Stimulated activated naive B cell treated with anti-CD40 and anti-IgM and Interleukin-4, amounts not matched to agents 10 μg/mL and 1 μg/mL and 100 μg/mL, for 72 hours (primary cell): ENCODE results near the gene REC8.

Experiments
- ATAC-seq, 2 donors: fragments of 150-1000 bp; cut with Tn5 transposase; replicated peaks; 2 replicates each; pipeline ENCODE4 v1.10.0; 2021; ENCODE audit warnings: moderate library complexity in 1 of 2
- DNase-seq: peaks from one replicate; pipeline ENCODE4 v3.0.0; 2021
- H3K27ac Mint-ChIP-seq: one replicate; pipeline ENCODE4 v1.8.0; 2022; ENCODE audit warnings: mild to moderate bottlenecking, mixed read lengths
- H3K27me3 Mint-ChIP-seq, 2 donors: one replicate each; pipeline ENCODE4 v1.8.0; 2022; ENCODE audit warnings: mixed read lengths in 2 of 2
- H3K36me3 Mint-ChIP-seq, 2 donors: one replicate each; pipeline ENCODE4 v1.8.0; 2022; ENCODE audit warnings: mixed read lengths in 2 of 2, mild to moderate bottlenecking in 1 of 2
- H3K4me1 Mint-ChIP-seq, 2 donors: one replicate each; pipeline ENCODE4 v1.8.0; 2022; ENCODE audit warnings: mixed read lengths in 2 of 2, mild to moderate bottlenecking in 1 of 2
- H3K4me3 Mint-ChIP-seq, 2 donors: one replicate each; pipeline ENCODE4 v1.8.0; 2022; ENCODE audit warnings: mild to moderate bottlenecking in 2 of 2, mixed read lengths in 2 of 2, moderate library complexity in 1 of 2
- H3K9me3 Mint-ChIP-seq, 2 donors: one replicate each; pipeline ENCODE4 v1.8.0; 2022; ENCODE audit warnings: mixed read lengths in 2 of 2, mild to moderate bottlenecking in 1 of 2

REC8 gene

GRCh38 chr14:24145690-24146452, 26.0 kb upstream of the REC8 start:
- no peaks in the 10 kb centered on the region for H3K9me3 Mint-ChIP-seq
- no peaks in the 10 kb centered on the region for H3K27me3 Mint-ChIP-seq
- peak overlapping the region; percentile 97 for H3K27ac Mint-ChIP-seq
- H3K4me3 Mint-ChIP-seq, result peak overlapping the region; percentile 96 to 97
- DNase-seq (no peak), ATAC-seq (no peak)
- peaks cover 49 to 56% of the 10 kb centered on the region in 2 donors for H3K36me3 Mint-ChIP-seq
- peaks cover 44 to 76% of the 10 kb centered on the region in 2 donors for H3K4me1 Mint-ChIP-seq

- ATAC-seq (peak; percentile 79 to 80), DNase-seq (peak; percentile 97)
- peak within 1 kb of the TSS; percentile 96 to 97 for H3K4me3 Mint-ChIP-seq
- no peaks in the 10 kb centered on the region for H3K27me3 Mint-ChIP-seq
- H3K27ac Mint-ChIP-seq, result peak within 1 kb of the TSS; percentile 97
- H3K36me3 Mint-ChIP-seq, result peaks cover 54 to 59% of the 10 kb centered on the region in 2 donors
- H3K4me1 Mint-ChIP-seq, result peaks cover 45 to 76% of the 10 kb centered on the region in 2 donors
- H3K9me3 Mint-ChIP-seq, result no peaks in the 10 kb centered on the region
Measured at GRCh38 chr14:24146453-24146977, 25.4 kb upstream of the REC8 start, which contains the start of gene PSME2. PSME2 (minus strand) TSS chr14:24146610; CDS start chr14:24146581, 29 bp downstream.

DNA sequence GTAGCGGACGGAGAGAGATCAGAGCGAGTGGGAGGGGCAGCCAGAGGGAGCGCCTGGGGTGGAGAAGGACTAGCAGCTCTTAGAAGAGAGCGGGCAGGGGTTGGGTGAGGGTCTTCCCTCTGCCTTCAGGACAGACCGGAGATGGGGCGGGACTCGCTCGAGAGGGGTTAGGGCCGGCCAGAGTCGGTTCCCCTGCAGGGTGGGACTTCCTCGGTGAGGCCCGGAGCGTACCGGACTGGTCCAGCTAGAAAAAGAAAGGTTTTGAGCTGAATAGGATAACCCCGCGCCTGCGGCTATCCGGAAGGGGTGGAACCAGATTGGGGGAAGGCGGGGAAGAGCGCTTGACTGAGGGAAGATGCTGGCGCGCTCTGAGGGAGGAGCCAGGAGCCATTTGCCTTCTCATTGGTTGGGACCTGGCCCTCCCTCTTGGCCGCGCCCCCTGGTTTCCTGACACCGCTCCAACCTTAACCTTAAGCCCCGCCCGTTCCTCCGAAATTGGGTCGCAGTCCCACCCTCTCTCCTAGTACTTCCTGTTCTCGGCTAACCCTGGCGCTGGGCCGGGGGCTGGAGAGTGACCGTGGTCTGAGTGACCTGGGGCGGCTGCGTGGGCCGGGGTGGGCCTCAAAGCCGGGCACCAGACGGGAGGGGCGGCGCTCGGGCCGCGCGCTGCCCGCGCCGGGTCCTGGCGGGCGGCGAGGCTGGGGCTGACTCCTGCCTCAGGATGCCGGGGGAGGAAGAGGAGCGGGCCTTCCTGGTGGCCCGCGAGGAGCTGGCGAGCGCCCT, 24.7 kb upstream of the REC8 start, which contains the start of gene RNF31:
Gene RNF31 (plus strand): TSS at position 521 of the 783 bp plus-strand sequence. CDS start 201 bp downstream, at position 722.
- no peaks in the 10 kb centered on the region for H3K9me3 Mint-ChIP-seq
- peak within 1 kb of the TSS; percentile 96 to 97 for H3K4me3 Mint-ChIP-seq
- H3K4me1 Mint-ChIP-seq, result peaks cover 40 to 72% of the 10 kb centered on the region in 2 donors
- peak within 1 kb of the TSS; percentile 97 for H3K27ac Mint-ChIP-seq
- DNase-seq, result peak; percentile 96
- peak; percentile 87 to 88 for ATAC-seq
- no peaks in the 10 kb centered on the region for H3K27me3 Mint-ChIP-seq
- peaks cover 57 to 62% of the 10 kb centered on the region in 2 donors for H3K36me3 Mint-ChIP-seq

- peaks cover 54 to 58% of the 10 kb centered on the region in 2 donors for H3K36me3 Mint-ChIP-seq
- no peaks in the 10 kb centered on the region for H3K27me3 Mint-ChIP-seq
- peak overlapping the region; percentile 56 for H3K27ac Mint-ChIP-seq
- no peaks in the 10 kb centered on the region for H3K9me3 Mint-ChIP-seq
- peak overlapping the region; percentile 96 to 97 for H3K4me3 Mint-ChIP-seq
- DNase-seq (no peak), ATAC-seq (no peak)
- H3K4me1 Mint-ChIP-seq, result peaks cover 38 to 65% of the 10 kb centered on the region in 2 donors
Measured at GRCh38 chr14:24147761-24148428, 24.0 kb upstream of the REC8 start.

DNA sequence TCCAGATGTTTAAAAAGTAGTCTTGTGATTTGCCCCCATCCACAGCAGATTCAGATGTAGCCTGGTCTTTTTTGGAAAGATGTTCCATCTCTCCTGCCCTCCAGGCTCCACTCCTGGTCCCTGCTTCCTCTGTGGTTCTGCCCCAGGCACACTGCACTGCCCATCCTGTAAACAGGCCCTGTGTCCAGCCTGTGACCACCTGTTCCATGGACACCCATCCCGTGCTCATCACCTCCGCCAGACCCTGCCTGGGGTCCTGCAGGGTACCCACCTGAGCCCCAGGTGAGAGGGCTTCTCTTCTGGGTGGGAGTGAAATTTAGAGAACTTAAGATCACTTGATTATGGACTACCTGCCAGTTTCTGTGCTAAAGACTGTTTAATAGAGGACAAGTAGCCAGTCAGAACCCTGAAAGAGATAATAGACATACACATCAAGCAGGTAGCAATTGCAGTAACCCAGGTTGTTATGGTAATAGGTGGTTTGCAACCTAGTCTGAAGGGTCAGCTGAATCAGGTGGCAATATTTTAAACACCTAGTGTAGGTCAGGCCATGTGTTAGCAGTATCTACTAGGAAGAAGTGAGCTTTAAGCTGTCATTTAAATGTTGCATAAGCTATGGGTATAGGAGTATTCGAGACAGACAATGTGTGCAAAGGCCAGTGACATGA, 22.4 kb upstream of the REC8 start:
- peaks cover 28 to 49% of the 10 kb centered on the region in 2 donors for H3K4me1 Mint-ChIP-seq
- H3K36me3 Mint-ChIP-seq, result peaks cover 43 to 44% of the 10 kb centered on the region in 2 donors
- DNase-seq (no peak), ATAC-seq (no peak)
- H3K4me3 Mint-ChIP-seq, result peak overlapping the region; percentile 6 to 31
- H3K9me3 Mint-ChIP-seq, result no peaks in the 10 kb centered on the region
- no peaks in the 10 kb centered on the region for H3K27me3 Mint-ChIP-seq
- H3K27ac Mint-ChIP-seq, result no peak overlapping the region

- no peak for ATAC-seq
- Mint-ChIP-seq H3K36me3 (peaks cover 41 to 42% of the 10 kb centered on the region in 2 donors), H3K4me1 (peaks cover 24 to 43% of the 10 kb centered on the region in 2 donors), H3K27ac (no peak overlapping the region), H3K9me3 (no peaks in the 10 kb centered on the region), H3K27me3 (no peaks in the 10 kb centered on the region), H3K4me3 (no peak overlapping the region)
- DNase-seq, result no peak
Measured at GRCh38 chr14:24150061-24150460, 21.8 kb upstream of the REC8 start.

DNA sequence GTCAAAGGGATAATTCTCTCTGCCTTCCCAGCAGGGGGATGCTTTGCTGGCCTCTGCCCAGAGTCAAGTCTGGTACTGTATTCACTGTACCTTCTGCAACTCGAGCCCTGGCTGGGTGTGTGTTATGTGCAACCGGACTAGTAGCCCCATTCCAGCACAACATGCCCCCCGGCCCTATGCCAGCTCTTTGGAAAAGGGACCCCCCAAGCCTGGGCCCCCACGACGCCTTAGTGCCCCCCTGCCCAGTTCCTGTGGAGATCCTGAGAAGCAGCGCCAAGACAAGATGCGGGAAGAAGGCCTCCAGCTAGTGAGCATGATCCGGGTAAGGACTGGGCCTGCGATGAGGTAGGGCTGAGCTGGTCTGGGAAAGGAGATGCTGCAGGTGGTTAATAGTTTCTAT, 21.3 kb upstream of the REC8 start:
- Mint-ChIP-seq H3K4me3 (no peak overlapping the region), H3K27ac (peak overlapping the region; percentile 51), H3K36me3 (peaks cover 40 to 41% of the 10 kb centered on the region in 2 donors), H3K4me1 (peaks cover 19 to 38% of the 10 kb centered on the region in 2 donors), H3K9me3 (no peaks in the 10 kb centered on the region), H3K27me3 (no peaks in the 10 kb centered on the region)
- ATAC-seq (no peak), DNase-seq (no peak)

- Mint-ChIP-seq H3K4me3 (no peak overlapping the region), H3K27me3 (no peaks in the 10 kb centered on the region), H3K36me3 (peaks cover 41% of the 10 kb centered on the region in 2 donors), H3K4me1 (peaks cover 18 to 34% of the 10 kb centered on the region in 2 donors), H3K27ac (no peak overlapping the region), H3K9me3 (no peaks in the 10 kb centered on the region)
- no peak for ATAC-seq
- no peak for DNase-seq
Measured at GRCh38 chr14:24150993-24151392, 20.9 kb upstream of the REC8 start.

- peaks cover 18 to 30% of the 10 kb centered on the region in 2 donors for H3K4me1 Mint-ChIP-seq
- no peak for DNase-seq
- no peak overlapping the region for H3K4me3 Mint-ChIP-seq
- no peak overlapping the region for H3K27ac Mint-ChIP-seq
- H3K36me3 Mint-ChIP-seq, result peaks cover 38 to 39% of the 10 kb centered on the region in 2 donors
- ATAC-seq, result no peak
- no peaks in the 10 kb centered on the region for H3K27me3 Mint-ChIP-seq
- no peaks in the 10 kb centered on the region for H3K9me3 Mint-ChIP-seq
Measured at GRCh38 chr14:24151404-24152080, 20.3 kb upstream of the REC8 start.

- Mint-ChIP-seq H3K27ac (no peak overlapping the region), H3K4me1 (peaks cover 12 to 15% of the 10 kb centered on the region in 2 donors), H3K36me3 (peaks cover 44 to 48% of the 10 kb centered on the region in 2 donors), H3K4me3 (no peak overlapping the region), H3K27me3 (no peaks in the 10 kb centered on the region), H3K9me3 (no peaks in the 10 kb centered on the region)
- no peak for ATAC-seq
- no peak for DNase-seq
Measured at GRCh38 chr14:24155100-24155499, 16.8 kb upstream of the REC8 start.

DNA sequence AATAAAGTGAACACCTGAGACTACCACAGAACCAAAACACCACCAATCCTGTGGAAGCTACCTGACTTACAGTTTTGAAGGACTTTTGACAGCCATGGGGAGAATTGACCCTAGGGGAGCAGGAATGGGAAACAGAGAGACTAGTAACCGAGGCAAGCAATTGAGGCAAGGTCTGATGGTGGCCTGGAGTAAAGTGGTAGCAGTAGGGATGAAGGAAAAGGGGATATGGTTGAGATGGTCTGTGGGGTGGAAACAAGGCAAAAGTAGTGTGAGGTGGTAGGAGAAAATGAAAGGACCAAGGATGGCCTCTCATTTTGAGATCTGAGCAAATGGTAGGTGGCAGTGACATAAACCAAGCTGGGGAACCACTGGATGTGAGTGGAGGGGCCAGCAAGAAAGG, 15.0 kb upstream of the REC8 start:
- no peak for DNase-seq
- Mint-ChIP-seq H3K27ac (peak overlapping the region; percentile 7), H3K27me3 (no peaks in the 10 kb centered on the region), H3K9me3 (no peaks in the 10 kb centered on the region), H3K4me1 (peaks cover 15 to 20% of the 10 kb centered on the region in 2 donors), H3K36me3 (peaks cover 45 to 50% of the 10 kb centered on the region in 2 donors), H3K4me3 (no peak overlapping the region)
- no peak for ATAC-seq

- no peak overlapping the region for H3K4me3 Mint-ChIP-seq
- no peak for ATAC-seq
- peaks cover 47 to 52% of the 10 kb centered on the region in 2 donors for H3K36me3 Mint-ChIP-seq
- H3K27me3 Mint-ChIP-seq, result no peaks in the 10 kb centered on the region
- no peak for DNase-seq
- peak overlapping the region; percentile 7 for H3K27ac Mint-ChIP-seq
- H3K4me1 Mint-ChIP-seq, result peaks cover 19 to 25% of the 10 kb centered on the region in 2 donors
- no peaks in the 10 kb centered on the region for H3K9me3 Mint-ChIP-seq
Measured at GRCh38 chr14:24157331-24157730, 14.5 kb upstream of the REC8 start.
